CD14-positive monocyte (primary cell): ENCODE data around the gene MS4A4E. TPM values are rescaled to one million over a fixed set of nuclear protein-coding genes. Genes with fewer than 3 reads are reported as not detected.
A peak's percentile ranks its signal among the peaks of the same experiment; 100 is the strongest.
"Not testable (repeated sequence)": the region's sequence is repeated elsewhere in the genome, so short reads cannot be mapped to it uniquely, and the experiment has no call there.

Source experiments
- DNase-seq, 3 donors: peaks; one replicate each; pipeline ENCODE4 v3.0.0-alpha.2; 2011 to 2022
- H2AFZ ChIP-seq: 2 replicates; pipeline ENCODE4 v1.6.0; 2012; ENCODE audit warnings: mild to moderate bottlenecking, low read depth, low read length, inconsistent platforms; ENCODE audit not compliant: insufficient read depth, poor library complexity, severe bottlenecking
- H3K27ac ChIP-seq, 2 donors: 1 replicate in 1 of 2; 2 replicates in 1 of 2; pipeline ENCODE4 v1.5.1; 2012 to 2013; ENCODE audit warnings: low read length in 2 of 2, control low read depth in 1 of 2, inconsistent platforms in 1 of 2, low read depth in 1 of 2, mild to moderate bottlenecking in 1 of 2
- H3K27me3 ChIP-seq, 2 donors: one replicate each; pipeline versions ENCODE4 v1.6.0 to v1.6.1; 2011 to 2013; ENCODE audit warnings: low read length in 2 of 2; ENCODE audit not compliant: control insufficient read depth in 2 of 2, insufficient read depth in 2 of 2
- H3K36me3 ChIP-seq, 2 donors: replicated peaks in 1 of 2; 1 replicate in 1 of 2; 2 replicates in 1 of 2; pipeline versions ENCODE4 v1.5.1 to v1.6.1; 2012 to 2013; ENCODE audit warnings: low read length in 2 of 2, control low read depth in 1 of 2, inconsistent platforms in 1 of 2, mild to moderate bottlenecking in 1 of 2; ENCODE audit not compliant: insufficient read depth in 2 of 2, control insufficient read depth in 1 of 2
- H3K4me1 ChIP-seq, 2 donors: 1 replicate in 1 of 2; 2 replicates in 1 of 2; pipeline versions ENCODE4 v1.5.1 to v1.6.1; 2012 to 2013; ENCODE audit warnings: low read length in 2 of 2, control low read depth in 1 of 2, inconsistent platforms in 1 of 2, mild to moderate bottlenecking in 1 of 2, moderate library complexity in 1 of 2; ENCODE audit not compliant: insufficient read depth in 2 of 2, control insufficient read depth in 1 of 2
- H3K4me2 ChIP-seq: replicated peaks from 2 replicates; pipeline ENCODE3; 2012; ENCODE audit warnings: low read length, moderate library complexity, mild to moderate bottlenecking; ENCODE audit not compliant: poor library complexity, severe bottlenecking; ENCODE audit errors: extremely low read depth
- H3K4me3 ChIP-seq, 3 experiments: fragments of 200-600 bp in 1 of 3; sonication (generic) in 1 of 3; replicated peaks in 1 of 3; 1 replicate in 2 of 3; 2 replicates in 1 of 3; pipeline ENCODE4 v1.5.1; 2011 to 2013; ENCODE audit warnings: low read length in 3 of 3, mild to moderate bottlenecking in 3 of 3, control low read depth in 2 of 3, low read depth in 2 of 3, inconsistent platforms in 1 of 3, moderate library complexity in 1 of 3
- H3K79me2 ChIP-seq: 2 replicates; pipeline ENCODE4 v1.6.0; 2012; ENCODE audit warnings: mild to moderate bottlenecking, control low read depth, inconsistent platforms, low read length, moderate library complexity; ENCODE audit not compliant: insufficient read depth
- H3K9ac ChIP-seq: 2 replicates; pipeline ENCODE4 v1.6.0; 2017; ENCODE audit warnings: low read length, mild to moderate bottlenecking; ENCODE audit not compliant: insufficient read depth, poor library complexity, severe bottlenecking
- H3K9me3 ChIP-seq, 2 donors: replicated peaks in 1 of 2; 1 replicate in 1 of 2; 2 replicates in 1 of 2; pipeline versions ENCODE4 v1.5.1 to v1.6.1; 2012 to 2013; ENCODE audit warnings: low read length in 2 of 2, control low read depth in 1 of 2; ENCODE audit not compliant: control insufficient read depth in 1 of 2, insufficient read depth in 1 of 2
- H4K20me1 ChIP-seq: 2 replicates; pipeline ENCODE4 v1.6.0; 2012; ENCODE audit warnings: mild to moderate bottlenecking, low read length, control low read depth, moderate library complexity; ENCODE audit not compliant: insufficient read depth
- H3K27ac Mint-ChIP-seq, 7 donors: one replicate each; pipeline ENCODE4 v1.8.0; 2020; ENCODE audit warnings: mild to moderate bottlenecking in 7 of 7, mixed read lengths in 7 of 7, moderate library complexity in 6 of 7, inconsistent platforms in 2 of 7
- H3K27me3 Mint-ChIP-seq, 3 donors: one replicate each; pipeline ENCODE4 v1.8.0; 2021 to 2022; ENCODE audit warnings: low read depth in 3 of 3, mild to moderate bottlenecking in 3 of 3, mixed read lengths in 3 of 3, moderate library complexity in 3 of 3, inconsistent platforms in 1 of 3
- H3K36me3 Mint-ChIP-seq, 2 donors: one replicate each; pipeline ENCODE4 v1.8.0; 2020; ENCODE audit warnings: mixed read lengths in 2 of 2, inconsistent platforms in 1 of 2, mild to moderate bottlenecking in 1 of 2
- H3K4me1 Mint-ChIP-seq: one replicate; pipeline ENCODE4 v1.8.0; 2020; ENCODE audit warnings: mild to moderate bottlenecking, mixed read lengths
- H3K4me3 Mint-ChIP-seq, 2 donors: one replicate each; pipeline ENCODE4 v1.8.0; 2020; ENCODE audit warnings: mild to moderate bottlenecking in 2 of 2, mixed read lengths in 2 of 2, moderate library complexity in 1 of 2
- H3K9me3 Mint-ChIP-seq, 7 donors: one replicate each; pipeline ENCODE4 v1.8.0; 2020 to 2022; ENCODE audit warnings: mixed read lengths in 7 of 7, mild to moderate bottlenecking in 6 of 7, moderate library complexity in 6 of 7, inconsistent platforms in 2 of 7
- WGBS: methylation state at CpG from one replicate; pipeline ENCODE4 v1.1.5; 2013; ENCODE audit warnings: missing lambda C conversion rate; ENCODE audit not compliant: insufficient coverage; 5-methylcytosine and 5-hydroxymethylcytosine counted together
- intact Hi-C, 2 donors: fragments of 100-400 bp; cut with micrococcal nuclease; formaldehyde crosslinking; loops; one replicate each; pipeline versions ENCODE4 v1.15.0 to v1.15.1; 2023
- polyA plus RNA-seq, 3 donors: library from polyadenylated mRNA; depleted of rRNA in 1 of 3; unstranded in 2 of 3; stranded (reverse) in 1 of 3; fragments of 300-500 nt in 2 of 3; fragments of >200 nt in 1 of 3; fragmentation: Illumina TruSeq in 2 of 3; gene quantifications; 1 replicate in 2 of 3; 2 replicates in 1 of 3; pipeline ENCODE4 v1.2.3, GENCODE V29; 2012 to 2021

Gene MS4A4E
- polyA plus RNA-seq, 3 donors: 1.00 to 10.2 (median 1.1) TPM

GRCh38 chr11:60188481-60188880, 54.5 kb downstream of the MS4A4E start:
- H2AFZ ChIP-seq, H3K9me3 ChIP-seq, H3K9ac ChIP-seq, H4K20me1 ChIP-seq, H3K36me3 ChIP-seq, H3K4me3 ChIP-seq, H3K27me3 Mint-ChIP-seq, H3K27me3 ChIP-seq, H3K4me2 ChIP-seq: not testable (repeated sequence)
- peaks cover 11% of the 10 kb centered on the region for H3K79me2 ChIP-seq
- WGBS: 0% methylated on average over 2 of the region's 3 CpGs
- peaks cover 12 to 17% of the 10 kb centered on the region in 2 donors for H3K36me3 Mint-ChIP-seq
- peak overlapping the region in 1 of 2 donors; percentile 33 for H3K27ac ChIP-seq
- intact Hi-C loops: loop anchor here in 1 of 2 donors (10.0 kb wide), 1 partner anchor 56 kb away; the partner anchor contains the start of gene MS4A4E
- peaks cover 62 to 75% of the 10 kb centered on the region in 2 donors for H3K4me1 ChIP-seq
- peak; percentile 46 to 71 (median 48) for DNase-seq
- H3K27ac Mint-ChIP-seq: peak overlapping the region; percentile 63 to 91 (median 85)
- peaks cover 66% of the 10 kb centered on the region for H3K4me1 Mint-ChIP-seq
- H3K4me3 Mint-ChIP-seq: peak overlapping the region in 1 of 2 donors; percentile 66
- peaks cover 0 to 19% (median 14%) of the 10 kb centered on the region in 7 donors for H3K9me3 Mint-ChIP-seq

GRCh38 chr11:60186128-60186527, 56.8 kb downstream of the MS4A4E start:
- H3K9ac ChIP-seq, H3K9me3 ChIP-seq, H4K20me1 ChIP-seq, H3K27me3 ChIP-seq, H3K9me3 Mint-ChIP-seq, H3K4me2 ChIP-seq, H2AFZ ChIP-seq, H3K27me3 Mint-ChIP-seq, H3K36me3 ChIP-seq, DNase-seq: not testable (repeated sequence)
- peak overlapping the region in 1 of 3 experiments; percentile 92 for H3K4me3 ChIP-seq
- Mint-ChIP-seq H3K4me3 (peak overlapping the region; percentile 3 to 33), H3K36me3 (peaks cover 9 to 15% of the 10 kb centered on the region in 2 donors), H3K4me1 (peaks cover 70% of the 10 kb centered on the region), H3K27ac (peak overlapping the region; percentile 91 to 98 (median 96))
- peaks cover 30% of the 10 kb centered on the region for H3K79me2 ChIP-seq
- 100% methylated on average over 1 of the region's 2 CpGs for WGBS
- peaks cover 55 to 69% of the 10 kb centered on the region in 2 donors for H3K4me1 ChIP-seq
- intact Hi-C loops: loop anchor here in 1 of 2 donors (10.0 kb wide), 1 partner anchor 59 kb away; the partner anchor contains the start of gene MS4A4E
- peak overlapping the region; percentile 90 to 92 for H3K27ac ChIP-seq

GRCh38 chr11:60185512-60185827, 57.5 kb downstream of the MS4A4E start:
- Mint-ChIP-seq H3K4me1 (peaks cover 76% of the 10 kb centered on the region), H3K4me3 (peak overlapping the region; percentile 39 to 51), H3K36me3 (peaks cover 14 to 22% of the 10 kb centered on the region in 2 donors), H3K27ac (peak overlapping the region; percentile 91 to 98 (median 96))
- 0% methylated on average over 2 of the region's 2 CpGs for WGBS
- peaks cover 55 to 70% of the 10 kb centered on the region in 2 donors for H3K4me1 ChIP-seq
- H3K4me2 ChIP-seq: peak overlapping the region; percentile 82
- H2AFZ ChIP-seq, H3K27me3 Mint-ChIP-seq, H3K9ac ChIP-seq, H4K20me1 ChIP-seq, H3K27me3 ChIP-seq, H3K9me3 Mint-ChIP-seq, H3K9me3 ChIP-seq, DNase-seq: not testable (repeated sequence)
- peaks cover 2 to 10% of the 10 kb centered on the region in 2 donors for H3K36me3 ChIP-seq
- H3K79me2 ChIP-seq: peaks cover 36% of the 10 kb centered on the region
- H3K4me3 ChIP-seq: peak overlapping the region in 1 of 3 experiments; percentile 92
- H3K27ac ChIP-seq: peak overlapping the region; percentile 90 to 92
- intact Hi-C loops: loop anchor here in 1 of 2 donors (10.0 kb wide), 1 partner anchor 59 kb away; the partner anchor contains the start of gene MS4A4E
